GM12892 (cell line): ENCODE results near the gene SLC48A1.

Experiments
- POLR2A ChIP-seq: IDR thresholded peaks from 2 replicates; pipeline ENCODE4 v1.6.1; 2011; ENCODE audit warnings: low read depth, low read length, control low read depth
- POLR2AphosphoS5 ChIP-seq: IDR thresholded peaks from 2 replicates; pipeline ENCODE4 v1.6.1; 2011; ENCODE audit warnings: low read depth, low read length, control low read depth
- TAF1 ChIP-seq: IDR thresholded peaks from 2 replicates; pipeline ENCODE4 v1.6.1; 2011; ENCODE audit warnings: low read depth, mild to moderate bottlenecking, control low read depth, low read length, borderline replicate concordance

DNA sequence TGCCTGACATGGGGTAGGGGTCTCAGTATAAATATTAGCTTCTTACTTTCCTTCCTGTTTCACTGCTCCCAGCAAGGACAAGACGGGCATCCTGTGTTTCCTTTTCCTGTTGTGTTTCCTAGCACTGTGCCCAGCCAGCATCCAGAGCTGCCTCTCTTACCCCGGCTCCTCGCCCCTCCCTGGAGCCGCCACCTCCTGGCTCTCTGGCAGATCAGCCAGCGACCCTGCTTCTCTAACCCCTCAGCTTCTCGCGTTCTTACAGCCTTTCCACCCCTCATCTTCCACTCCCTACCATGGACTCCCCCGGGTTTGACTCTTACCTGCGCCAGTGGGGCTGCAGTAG lies 28.8 kb downstream of the SLC48A1 start:
- TF ChIP-seq POLR2AphosphoS5 (no peak), POLR2A (no peak), TAF1 (no peak)
